ENCODE results near the gene PROZ.

Gene PROZ

DNA sequence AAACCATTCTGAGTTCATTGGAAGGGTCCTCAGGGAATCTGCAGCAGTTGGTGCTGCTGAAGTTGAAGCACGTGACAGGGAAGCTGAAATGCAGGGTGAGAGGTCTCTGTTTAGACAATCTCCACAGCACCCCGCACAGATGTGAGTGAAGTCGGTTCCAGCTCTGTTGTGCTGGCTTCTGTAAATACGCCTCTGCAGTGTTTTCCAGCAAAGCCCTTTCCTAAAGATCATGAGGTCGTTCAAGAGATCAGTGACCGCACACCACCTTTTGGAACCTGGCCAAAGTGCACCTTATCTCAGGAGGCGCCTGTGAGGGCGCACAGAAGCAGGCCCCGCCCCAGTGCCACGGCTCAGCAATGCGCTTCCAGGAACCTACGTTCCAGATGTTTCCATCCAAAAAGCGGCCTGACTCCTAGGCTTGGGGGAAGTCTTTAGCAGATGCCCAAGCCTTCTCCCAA lies 61.7 kb downstream of the PROZ start:
- no peaks in the 10 kb centered on the region for H3K27me3 ChIP-seq (replicated peaks; ENCODE audit: control insufficient read depth, insufficient read depth, low read length)
- DNase-seq (ENCODE audit: extremely low read depth, insufficient read length): no peak
- peaks cover 23% of the 10 kb centered on the region for H3K36me3 ChIP-seq (ENCODE audit: control insufficient read depth, insufficient read depth, low read length)
- TF ChIP-seq, protein P1, sequence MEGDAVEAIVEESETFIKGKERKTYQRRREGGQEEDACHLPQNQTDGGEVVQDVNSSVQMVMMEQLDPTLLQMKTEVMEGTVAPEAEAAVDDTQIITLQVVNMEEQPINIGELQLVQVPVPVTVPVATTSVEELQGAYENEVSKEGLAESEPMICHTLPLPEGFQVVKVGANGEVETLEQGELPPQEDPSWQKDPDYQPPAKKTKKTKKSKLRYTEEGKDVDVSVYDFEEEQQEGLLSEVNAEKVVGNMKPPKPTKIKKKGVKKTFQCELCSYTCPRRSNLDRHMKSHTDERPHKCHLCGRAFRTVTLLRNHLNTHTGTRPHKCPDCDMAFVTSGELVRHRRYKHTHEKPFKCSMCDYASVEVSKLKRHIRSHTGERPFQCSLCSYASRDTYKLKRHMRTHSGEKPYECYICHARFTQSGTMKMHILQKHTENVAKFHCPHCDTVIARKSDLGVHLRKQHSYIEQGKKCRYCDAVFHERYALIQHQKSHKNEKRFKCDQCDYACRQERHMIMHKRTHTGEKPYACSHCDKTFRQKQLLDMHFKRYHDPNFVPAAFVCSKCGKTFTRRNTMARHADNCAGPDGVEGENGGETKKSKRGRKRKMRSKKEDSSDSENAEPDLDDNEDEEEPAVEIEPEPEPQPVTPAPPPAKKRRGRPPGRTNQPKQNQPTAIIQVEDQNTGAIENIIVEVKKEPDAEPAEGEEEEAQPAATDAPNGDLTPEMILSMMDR (IDR thresholded peaks at IDR 0.05; ENCODE audit: insufficient read depth, low read length, poor library complexity, severe bottlenecking): no peak
- no peak overlapping the region for H3K4me3 ChIP-seq (replicated peaks; ENCODE audit: low read depth, low read length)

DNA sequence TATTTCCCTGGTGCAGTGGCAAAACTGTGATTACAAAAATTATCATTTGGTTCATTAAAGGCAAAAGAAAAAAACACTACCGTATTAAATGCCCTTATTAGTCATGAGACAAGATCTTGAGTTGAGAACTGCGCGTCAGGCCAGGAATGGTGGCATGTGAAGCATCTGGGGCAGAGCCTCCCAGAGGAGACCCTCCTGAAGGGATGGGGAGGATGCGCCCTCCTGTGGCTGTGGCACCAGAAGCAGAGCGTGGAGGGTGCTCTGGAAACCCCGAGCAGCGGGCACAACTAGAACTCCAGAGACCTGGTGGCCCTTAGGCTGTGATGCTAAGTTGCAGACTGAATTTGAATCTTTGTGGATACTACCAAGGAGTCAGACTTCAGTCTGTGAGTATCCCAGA lies 62.4 kb downstream of the PROZ start:
- TF ChIP-seq, protein P1 (IDR thresholded peaks at IDR 0.05; ENCODE audit: insufficient read depth, low read length, poor library complexity, severe bottlenecking): peak; percentile 22
- no peak overlapping the region for H3K4me3 ChIP-seq (replicated peaks; ENCODE audit: low read depth, low read length)
- no peak for DNase-seq (ENCODE audit: extremely low read depth, insufficient read length)
- peaks cover 25% of the 10 kb centered on the region for H3K36me3 ChIP-seq (ENCODE audit: control insufficient read depth, insufficient read depth, low read length)
- H3K27me3 ChIP-seq (replicated peaks; ENCODE audit: control insufficient read depth, insufficient read depth, low read length): no peaks in the 10 kb centered on the region
